ENCODE data around the gene TMEM150B.
"Not testable (repeated sequence)": the region's sequence is repeated elsewhere in the genome, so short reads cannot be mapped to it uniquely, and the experiment has no call there.

The TMEM150B gene

GRCh38 chr19:55336101-55336500 lies 11.0 kb upstream of the TMEM150B start:
- DNase-seq: no peak

GRCh38 chr19:55333870-55334269 lies 8.7 kb upstream of the TMEM150B start:
- DNase-seq: no peak

- not testable (repeated sequence) for DNase-seq
Measured at GRCh38 chr19:55329791-55330190, 4.7 kb upstream of the TMEM150B start.

- DNase-seq: peak; percentile 36
Measured at GRCh38 chr19:55328774-55329318, 3.7 kb upstream of the TMEM150B start.

- no peak for DNase-seq
Measured at GRCh38 chr19:55324662-55325061, 479 bp downstream of the TMEM150B start.

GRCh38 chr19:55322204-55322885 lies 2.8 kb downstream of the TMEM150B start:
- no peak for DNase-seq

GRCh38 chr19:55321466-55322137 lies 3.5 kb downstream of the TMEM150B start:
- DNase-seq: no peak

GRCh38 chr19:55320844-55321419 lies 4.2 kb downstream of the TMEM150B start:
- DNase-seq: no peak

- DNase-seq: peak; percentile 32
Measured at GRCh38 chr19:55319785-55320184, 5.4 kb downstream of the TMEM150B start.

GRCh38 chr19:55316646-55317045 lies 8.5 kb downstream of the TMEM150B start:
- no peak for DNase-seq

GRCh38 chr19:55315956-55316525 lies 9.1 kb downstream of the TMEM150B start:
- DNase-seq: no peak

- DNase-seq: no peak
Measured at GRCh38 chr19:55314396-55314795, 10.7 kb downstream of the TMEM150B start.

- no peak for DNase-seq
Measured at GRCh38 chr19:55312621-55313512, 12.3 kb downstream of the TMEM150B start.

GRCh38 chr19:55311797-55312196 lies 13.3 kb downstream of the TMEM150B start:
- DNase-seq: no peak

GRCh38 chr19:55311397-55311796 lies 13.7 kb downstream of the TMEM150B start:
- DNase-seq: no peak

- DNase-seq: no peak
Measured at GRCh38 chr19:55310498-55310897, 14.6 kb downstream of the TMEM150B start.

- no peak for DNase-seq
Measured at GRCh38 chr19:55309448-55309847, 15.7 kb downstream of the TMEM150B start.

- no peak for DNase-seq
Measured at GRCh38 chr19:55308281-55308680, 16.9 kb downstream of the TMEM150B start.

- DNase-seq: no peak
Measured at GRCh38 chr19:55306712-55307111, 18.4 kb downstream of the TMEM150B start.

GRCh38 chr19:55305983-55306562 lies 19.1 kb downstream of the TMEM150B start:
- no peak for DNase-seq

GRCh38 chr19:55305491-55305890 lies 19.6 kb downstream of the TMEM150B start:
- DNase-seq: peak; percentile 32

GRCh38 chr19:55304980-55305379 lies 20.2 kb downstream of the TMEM150B start:
- DNase-seq: no peak
